Keratinocyte (primary cell): Measurements from ENCODE around the gene DCLK2.

ENCODE experiments used
- CTCF ChIP-seq, 3 experiments: IDR thresholded peaks in 1 of 3; conservative IDR thresholded peaks in 1 of 3; optimal IDR thresholded peaks in 1 of 3; 2 replicates in 2 of 3; 3 replicates in 1 of 3; pipeline versions ENCODE3 to v1.5.1; 2011; ENCODE audit warnings: low read length in 3 of 3, mild to moderate bottlenecking in 3 of 3, moderate library complexity in 2 of 3, control low read depth in 1 of 3, inconsistent platforms in 1 of 3; ENCODE audit not compliant: insufficient read depth in 2 of 3; ENCODE audit errors: extremely low read depth in 1 of 3
- EZH2 ChIP-seq: IDR thresholded peaks from one replicate; pipeline ENCODE4 v1.6.1; 2012; ENCODE audit warnings: inconsistent platforms, mild to moderate bottlenecking, low read length, moderate library complexity

GRCh38 chr4:150126864-150127203, 48.6 kb downstream of the DCLK2 start:
- TF ChIP-seq CTCF (optimal IDR thresholded peaks at IDR 0.05 in 1 of 3, IDR thresholded peaks at IDR 0.05 in 1 of 3, conservative IDR thresholded peaks at IDR 0.05 in 1 of 3; ENCODE audit: extremely low read depth in 1 of 3, insufficient read depth in 2 of 3, low read length in 3 of 3) (no peak), EZH2 (no peak)
